B cell (primary cell): Measurements from ENCODE around the gene CHSY3. TPM values are rescaled to one million over a fixed set of nuclear protein-coding genes. Genes with fewer than 3 reads are reported as not detected.

Source experiments
- ATAC-seq: fragments of 200-7000 bp; cut with Tn5 transposase; one replicate; pipeline ENCODE4 v1.10.0; 2021; ENCODE audit warnings: low read depth, mild to moderate bottlenecking, moderate number of reproducible peaks, moderate library complexity
- CTCF ChIA-PET: fragments of 350-600 bp; sonication (Branson Sonifier 250); formaldehyde crosslinking; loops from one replicate; lab custom pipeline; 2021; ENCODE audit warnings: antibody characterized with exemption, inconsistent platforms; lab: Charles Lee
- POLR2A ChIA-PET: fragments of 350-600 bp; sonication (Branson Sonifier 250); formaldehyde crosslinking; loops from one replicate; lab custom pipeline; 2021; ENCODE audit warnings: antibody characterized with exemption; lab: Charles Lee
- DNase-seq: peaks from one replicate; pipeline ENCODE4 v3.0.0; 2013
- H2AFZ ChIP-seq: 2 replicates; pipeline ENCODE4 v1.6.1; 2012; ENCODE audit warnings: mild to moderate bottlenecking, low read depth, low read length; ENCODE audit not compliant: insufficient read depth, poor library complexity, severe bottlenecking
- H3K27ac ChIP-seq, 2 donors: 1 replicate in 1 of 2; 2 replicates in 1 of 2; pipeline ENCODE4 v1.5.1; 2012 to 2013; ENCODE audit warnings: low read length in 2 of 2, mild to moderate bottlenecking in 2 of 2, moderate library complexity in 1 of 2
- H3K27me3 ChIP-seq, 4 experiments: fragments of 200-600 bp in 1 of 4; sonication (generic) in 1 of 4; replicated peaks in 1 of 4; 1 replicate in 2 of 4; 2 replicates in 2 of 4; pipeline versions ENCODE4 v1.6.1 to v1.7.0; 2013 to 2016; ENCODE audit warnings: low read length in 3 of 4, mild to moderate bottlenecking in 2 of 4, mixed read lengths in 1 of 4, moderate library complexity in 1 of 4; ENCODE audit not compliant: insufficient read depth in 4 of 4, control insufficient read depth in 3 of 4; ENCODE audit errors: control extremely low read depth in 1 of 4
- H3K36me3 ChIP-seq, 2 experiments: replicated peaks in 1 of 2; 1 replicate in 1 of 2; 2 replicates in 1 of 2; pipeline versions ENCODE4 v1.6.1 to v1.7.1; 2013; ENCODE audit warnings: low read length in 1 of 2; ENCODE audit not compliant: insufficient read depth in 2 of 2, control insufficient read depth in 1 of 2; ENCODE audit errors: control extremely low read depth in 1 of 2, extremely low read depth in 1 of 2
- H3K4me1 ChIP-seq, 2 donors: fragments of 200-600 bp in 1 of 2; sonication (generic) in 1 of 2; 1 replicate in 1 of 2; 2 replicates in 1 of 2; pipeline versions ENCODE4 v1.5.1 to v1.6.1; 2013 to 2017; ENCODE audit warnings: low read length in 2 of 2; ENCODE audit not compliant: control insufficient read depth in 2 of 2, insufficient read depth in 2 of 2
- H3K4me2 ChIP-seq: replicated peaks from 2 replicates; pipeline ENCODE3; 2012; ENCODE audit warnings: mild to moderate bottlenecking, low read depth, low read length; ENCODE audit not compliant: poor library complexity, severe bottlenecking
- H3K4me3 ChIP-seq, 5 experiments: fragments of 200-600 bp in 1 of 5; sonication (generic) in 1 of 5; 1 replicate in 3 of 5; 2 replicates in 2 of 5; pipeline versions ENCODE4 v1.5.1 to v1.7.0; 2011 to 2016; ENCODE audit warnings: low read length in 4 of 5, mild to moderate bottlenecking in 4 of 5, low read depth in 2 of 5, control low read depth in 1 of 5, moderate library complexity in 1 of 5; ENCODE audit not compliant: insufficient read depth in 1 of 5; ENCODE audit errors: control extremely low read depth in 1 of 5, extremely low read depth in 1 of 5
- H3K79me2 ChIP-seq: fragments of 200-600 bp; sonication (generic); one replicate; pipeline ENCODE4 v1.6.0; 2016; ENCODE audit warnings: low read length; ENCODE audit not compliant: control insufficient read depth, insufficient read depth
- H3K9ac ChIP-seq: fragments of 200-600 bp; sonication (generic); 2 replicates; pipeline ENCODE4 v1.6.1; 2017; ENCODE audit warnings: mild to moderate bottlenecking, low read length, moderate library complexity
- H3K9me3 ChIP-seq, 3 donors: one replicate each; pipeline versions ENCODE4 v1.6.1 to v1.7.1; 2013; ENCODE audit warnings: low read length in 2 of 3; ENCODE audit not compliant: control insufficient read depth in 2 of 3, insufficient read depth in 1 of 3; ENCODE audit errors: control extremely low read depth in 1 of 3
- H4K20me1 ChIP-seq: 2 replicates; pipeline ENCODE4 v1.6.0; 2012; ENCODE audit warnings: mild to moderate bottlenecking, low read length; ENCODE audit not compliant: insufficient read depth, control insufficient read depth, poor library complexity, severe bottlenecking
- H3K27ac Mint-ChIP-seq: one replicate; pipeline ENCODE4 v1.8.0; 2021; ENCODE audit warnings: mixed read lengths
- H3K27me3 Mint-ChIP-seq: one replicate; pipeline ENCODE4 v1.8.0; 2021; ENCODE audit warnings: mixed read lengths
- H3K4me1 Mint-ChIP-seq: one replicate; pipeline ENCODE4 v1.8.0; 2021; ENCODE audit warnings: mixed read lengths
- H3K4me3 Mint-ChIP-seq: one replicate; pipeline ENCODE4 v1.8.0; 2021; ENCODE audit warnings: mixed read lengths
- H3K9me3 Mint-ChIP-seq: one replicate; pipeline ENCODE4 v1.8.0; 2022; ENCODE audit warnings: mixed read lengths; ENCODE audit not compliant: insufficient read depth
- EZH2 ChIP-seq: IDR thresholded peaks from 2 replicates; pipeline ENCODE4 v1.6.1; 2012; ENCODE audit warnings: borderline replicate concordance, low read depth, mild to moderate bottlenecking, moderate library complexity, low read length; ENCODE audit not compliant: insufficient read depth, poor library complexity, severe bottlenecking
- WGBS: methylation state at CpG from one replicate; pipeline ENCODE4 v1.1.5; 2013; ENCODE audit warnings: missing lambda C conversion rate; ENCODE audit not compliant: insufficient coverage; 5-methylcytosine and 5-hydroxymethylcytosine counted together
- intact Hi-C: fragments of 100-400 bp; cut with micrococcal nuclease; formaldehyde crosslinking; loops from one replicate; pipeline ENCODE4 v1.10.0; 2022
- polyA plus RNA-seq: library from polyadenylated mRNA; depleted of rRNA; stranded (reverse); fragments of >200 nt; gene quantifications from 2 replicates; pipeline ENCODE4 v1.2.3, GENCODE V29; 2012
- total RNA-seq, 2 donors: library from RNA; stranded (reverse); fragments of 120-200 nt in 1 of 2; gene quantifications; 1 replicate in 1 of 2; 2 replicates in 1 of 2; pipeline versions ENCODE4 v1.2.3 to v1.2.4, GENCODE V29; 2013 to 2022
- TF ChIP-seq, protein P1 (sequence below): fragments of 200-600 bp; IDR thresholded peaks from one replicate; pipeline ENCODE4 v1.8.0; 2022; ENCODE audit warnings: antibody characterized with exemption, mild to moderate bottlenecking

CHSY3 gene
- total and polyA plus RNA-seq, 2 donors (not counting 1 experiment from before 2014, with no cell fraction given) = not detected

- Histone ChIP-seq H4K20me1 (no peaks in the 10 kb centered on the region), H3K9me3 (no peaks in the 10 kb centered on the region), H2AFZ (no peak overlapping the region), H3K4me3 (no peak overlapping the region), H3K4me1 (no peaks in the 10 kb centered on the region), H3K36me3 (no peaks in the 10 kb centered on the region), H3K4me2 (no peak overlapping the region), H3K27me3 (no peaks in the 10 kb centered on the region), H3K9ac (no peak overlapping the region), H3K79me2 (no peaks in the 10 kb centered on the region), H3K27ac (no peak overlapping the region)
- no peaks in the 10 kb centered on the region for H3K9me3 Mint-ChIP-seq
- no peak overlapping the region for H3K4me3 Mint-ChIP-seq
- intact Hi-C loops = no loop called here
- no peak for DNase-seq
- WGBS = no CpG with 5 or more reads among the region's 2 CpGs
- ChIA-PET CTCF (no interaction called here), POLR2A (no interaction called here)
- peaks cover 3% of the 10 kb centered on the region for H3K27me3 Mint-ChIP-seq
- ATAC-seq = no peak
- TF ChIP-seq, protein P1, sequence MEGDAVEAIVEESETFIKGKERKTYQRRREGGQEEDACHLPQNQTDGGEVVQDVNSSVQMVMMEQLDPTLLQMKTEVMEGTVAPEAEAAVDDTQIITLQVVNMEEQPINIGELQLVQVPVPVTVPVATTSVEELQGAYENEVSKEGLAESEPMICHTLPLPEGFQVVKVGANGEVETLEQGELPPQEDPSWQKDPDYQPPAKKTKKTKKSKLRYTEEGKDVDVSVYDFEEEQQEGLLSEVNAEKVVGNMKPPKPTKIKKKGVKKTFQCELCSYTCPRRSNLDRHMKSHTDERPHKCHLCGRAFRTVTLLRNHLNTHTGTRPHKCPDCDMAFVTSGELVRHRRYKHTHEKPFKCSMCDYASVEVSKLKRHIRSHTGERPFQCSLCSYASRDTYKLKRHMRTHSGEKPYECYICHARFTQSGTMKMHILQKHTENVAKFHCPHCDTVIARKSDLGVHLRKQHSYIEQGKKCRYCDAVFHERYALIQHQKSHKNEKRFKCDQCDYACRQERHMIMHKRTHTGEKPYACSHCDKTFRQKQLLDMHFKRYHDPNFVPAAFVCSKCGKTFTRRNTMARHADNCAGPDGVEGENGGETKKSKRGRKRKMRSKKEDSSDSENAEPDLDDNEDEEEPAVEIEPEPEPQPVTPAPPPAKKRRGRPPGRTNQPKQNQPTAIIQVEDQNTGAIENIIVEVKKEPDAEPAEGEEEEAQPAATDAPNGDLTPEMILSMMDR = no peak
- TF ChIP-seq EZH2 = no peak
- H3K4me1 Mint-ChIP-seq = no peaks in the 10 kb centered on the region
- no peak overlapping the region for H3K27ac Mint-ChIP-seq
Observed at GRCh38 chr5:129915415-129915814, 11.2 kb downstream of the CHSY3 start.

- Histone ChIP-seq H3K79me2 (no peaks in the 10 kb centered on the region), H3K4me3 (no peak overlapping the region), H3K27me3 (no peaks in the 10 kb centered on the region), H3K27ac (no peak overlapping the region), H4K20me1 (no peaks in the 10 kb centered on the region), H3K4me1 (no peaks in the 10 kb centered on the region), H3K4me2 (no peak overlapping the region), H3K9ac (no peak overlapping the region), H2AFZ (no peak overlapping the region), H3K36me3 (no peaks in the 10 kb centered on the region), H3K9me3 (no peaks in the 10 kb centered on the region)
- POLR2A ChIA-PET = no interaction called here
- H3K4me3 Mint-ChIP-seq = no peak overlapping the region
- no CpG with 5 or more reads among the region's 1 CpG for WGBS
- no peak for DNase-seq
- no peaks in the 10 kb centered on the region for H3K9me3 Mint-ChIP-seq
- no peak overlapping the region for H3K27ac Mint-ChIP-seq
- CTCF ChIA-PET = no interaction called here
- ATAC-seq = no peak
- TF ChIP-seq, protein P1 = no peak
- TF ChIP-seq EZH2 = no peak
- H3K4me1 Mint-ChIP-seq = no peaks in the 10 kb centered on the region
- intact Hi-C loops = no loop called here
- peaks cover 3% of the 10 kb centered on the region for H3K27me3 Mint-ChIP-seq
Observed at GRCh38 chr5:129917224-129917623, 13.0 kb downstream of the CHSY3 start.
